GM21381 (cell line): ENCODE measurements around the gene EPHB1.
"Not testable (repeated sequence)": the region's sequence is repeated elsewhere in the genome, so short reads cannot be mapped to it uniquely, and the experiment has no call there.

Experiments
- ATAC-seq: cut with Tn5 transposase; IDR thresholded peaks from one replicate; pipeline ENCODE4 v1.9.1; 2021; ENCODE audit warnings: mild to moderate bottlenecking, moderate library complexity; ENCODE audit not compliant: unreplicated experiment

EPHB1 gene

DNA sequence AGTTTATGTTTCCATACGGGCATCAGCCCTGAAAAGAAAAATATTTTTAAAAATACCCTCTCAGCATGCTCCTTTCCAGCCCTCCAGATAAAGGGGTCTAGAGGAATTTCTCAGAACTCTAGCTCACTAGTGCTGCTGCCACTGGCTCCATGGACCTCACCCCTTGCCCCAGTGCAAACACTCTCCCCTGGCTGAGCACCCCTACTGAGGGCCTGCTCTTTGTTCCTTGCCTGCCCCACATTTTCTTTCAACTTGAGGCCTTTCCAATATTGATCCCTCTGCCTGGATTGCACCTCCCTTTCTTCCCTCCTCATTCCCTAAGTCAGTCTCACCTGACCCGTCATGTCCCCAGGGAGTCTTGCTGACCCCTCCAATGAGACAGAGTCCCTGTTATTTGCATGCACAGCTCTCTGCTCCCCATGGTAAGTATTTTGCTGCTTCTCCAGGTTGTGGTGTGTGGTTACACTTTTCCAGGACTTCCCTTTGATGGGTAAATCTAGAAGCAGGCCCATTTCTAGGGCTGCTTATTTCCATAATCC is 196.5 kb downstream of the EPHB1 start:
- no peak for ATAC-seq

DNA sequence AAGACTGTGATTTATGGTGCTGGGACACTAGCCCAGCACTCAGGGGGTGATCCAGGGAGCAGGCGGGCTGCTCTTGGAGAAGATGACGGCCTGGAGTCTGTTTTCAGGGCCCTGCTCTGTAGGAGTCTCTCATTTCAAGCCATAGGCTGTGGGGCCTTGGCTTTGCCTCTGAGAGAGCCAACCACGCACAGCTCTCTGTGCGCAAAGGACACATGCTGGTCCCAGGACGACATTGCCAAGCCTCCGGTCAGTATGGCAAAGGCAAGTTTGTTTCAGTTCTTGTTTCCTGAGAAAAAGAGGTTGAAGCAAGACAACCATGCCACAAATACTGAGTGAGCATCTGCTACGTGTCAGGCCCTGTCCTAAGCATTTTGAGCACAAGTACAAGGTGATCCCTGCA is 197.1 kb downstream of the EPHB1 start:
- ATAC-seq, result no peak

DNA sequence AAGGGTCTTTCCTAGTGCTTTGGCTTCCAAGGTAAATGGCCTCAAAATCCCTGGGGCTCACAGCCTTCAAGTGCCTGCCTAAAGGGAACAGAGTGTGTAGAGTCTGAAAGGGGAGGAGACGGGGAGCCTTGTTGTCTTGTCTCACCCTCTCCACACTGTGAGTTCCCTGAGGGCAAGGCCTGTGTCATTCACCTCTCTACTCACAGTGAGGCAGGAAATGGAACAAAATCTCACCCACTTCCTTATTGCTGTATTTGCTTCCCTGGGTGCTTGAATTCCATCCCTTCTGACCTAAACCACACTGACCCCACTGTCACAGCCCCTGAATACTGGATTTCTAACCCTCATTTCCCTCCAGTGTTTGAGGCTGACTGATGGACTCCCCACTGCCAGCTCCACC is 197.5 kb downstream of the EPHB1 start:
- ATAC-seq, result no peak

DNA sequence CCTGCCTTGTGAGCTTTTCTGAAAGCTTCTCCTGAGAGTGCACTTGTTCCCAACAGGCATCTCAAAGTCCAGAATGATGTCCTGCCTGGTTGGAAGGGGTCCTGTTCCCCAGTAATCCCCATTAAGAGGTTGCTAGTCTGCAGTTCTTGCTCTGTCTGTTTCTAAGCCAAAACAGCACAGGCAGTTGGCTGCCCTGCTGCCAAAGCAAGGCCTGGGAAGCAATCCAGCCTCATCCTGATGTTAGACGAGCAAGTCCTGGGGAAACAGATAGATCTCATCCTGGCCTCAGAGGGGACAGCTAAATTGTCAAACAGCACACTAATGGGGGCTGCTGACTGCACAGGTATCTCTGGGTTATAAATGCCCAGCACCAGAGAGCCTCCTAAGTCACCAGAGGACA is 198.0 kb downstream of the EPHB1 start:
- ATAC-seq, result no peak

DNA sequence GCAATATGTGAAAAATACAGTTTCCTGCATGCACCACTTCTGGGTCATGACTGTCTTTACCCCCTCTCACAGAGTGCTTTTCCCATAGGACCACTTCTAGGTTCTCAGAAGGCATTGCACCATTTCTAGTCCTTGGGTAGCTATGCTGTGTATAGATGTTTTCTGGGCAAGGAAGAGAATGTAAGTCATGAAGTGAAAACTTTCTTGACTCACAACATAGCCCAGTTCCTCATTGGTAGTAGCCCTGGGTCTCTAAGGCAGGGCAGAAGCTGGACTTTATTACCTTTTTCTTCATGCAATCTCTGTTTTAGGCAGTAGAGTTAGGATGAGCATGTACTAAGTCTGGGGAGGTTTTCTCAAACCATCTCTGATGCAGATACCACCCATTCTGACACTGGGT is 203.1 kb downstream of the EPHB1 start:
- ATAC-seq, result no peak

DNA sequence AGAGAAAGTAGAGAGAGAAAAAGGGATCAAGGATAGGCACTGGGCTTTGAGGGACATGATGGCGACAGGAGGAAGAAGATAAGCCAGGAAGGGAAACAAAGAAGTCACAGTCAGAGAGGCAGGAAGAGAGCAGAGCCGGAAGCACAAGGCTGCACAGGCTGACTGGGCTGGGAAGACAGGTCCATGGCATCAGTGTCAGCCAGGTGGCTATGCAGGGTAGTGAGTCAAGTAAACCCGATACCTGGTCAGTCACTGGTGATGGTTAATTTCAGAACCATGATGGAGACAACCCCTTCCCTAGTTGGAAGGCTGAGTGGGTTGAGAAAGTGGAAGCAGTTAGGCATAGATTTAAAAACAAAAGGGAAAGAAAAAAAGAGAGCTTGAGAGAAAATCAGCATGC is 203.8 kb downstream of the EPHB1 start:
- ATAC-seq, result no peak

DNA sequence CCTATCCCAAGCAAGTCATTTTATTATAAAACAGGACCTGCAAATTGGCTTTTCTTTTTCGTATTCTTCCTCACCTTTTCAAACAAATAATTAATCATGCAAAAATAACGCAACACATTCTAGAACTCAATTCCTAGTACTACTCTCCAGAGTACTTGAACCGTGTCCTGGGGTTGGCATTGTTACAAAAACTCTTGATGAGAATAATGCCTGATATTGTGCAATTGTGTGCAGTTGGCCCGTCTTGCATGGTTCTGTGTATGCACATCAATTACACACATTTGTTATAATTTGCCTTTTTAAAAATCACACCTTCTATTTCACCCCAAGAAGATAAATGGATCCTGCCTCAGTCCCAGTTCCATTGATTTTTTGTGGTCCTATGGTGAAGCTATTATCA is 205.4 kb downstream of the EPHB1 start:
- no peak for ATAC-seq

DNA sequence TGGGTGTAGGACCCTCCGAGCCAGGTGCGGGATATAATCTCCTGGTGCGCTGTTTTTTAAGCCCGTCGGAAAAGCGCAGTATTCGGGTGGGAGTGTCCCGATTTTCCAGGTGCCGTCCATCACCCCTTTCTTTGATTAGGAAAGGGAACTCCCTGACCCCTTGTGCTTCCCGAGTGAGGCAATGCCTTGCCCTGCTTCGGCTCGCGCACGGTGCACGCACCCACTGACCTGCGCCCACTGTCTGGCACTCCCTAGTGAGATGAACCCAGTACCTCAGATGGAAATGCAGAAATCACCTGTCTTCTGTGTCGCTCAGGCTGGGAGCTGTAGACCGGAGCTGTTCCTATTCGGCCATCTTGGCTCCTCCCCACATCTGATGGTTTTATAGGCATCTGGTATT is 210.6 kb downstream of the EPHB1 start:
- not testable (repeated sequence) for ATAC-seq

DNA sequence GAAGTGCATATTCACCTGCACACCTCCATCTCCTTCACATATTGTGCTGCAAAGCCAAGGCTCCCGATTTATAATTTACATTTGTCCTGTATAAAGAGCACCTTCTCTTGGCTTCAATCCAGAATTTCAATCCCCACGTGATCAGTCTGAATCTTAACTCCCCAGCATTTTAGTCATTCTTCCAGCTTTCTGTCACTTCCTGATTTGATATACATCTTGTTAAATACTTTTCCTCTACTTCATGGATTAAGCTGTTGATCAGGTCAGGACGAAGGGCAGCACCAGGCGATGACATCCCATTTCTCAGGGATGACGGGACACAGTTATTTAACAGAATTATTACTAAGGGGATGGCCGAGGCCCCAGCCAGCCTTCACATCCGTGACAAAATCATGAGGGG is 212.5 kb downstream of the EPHB1 start:
- no peak for ATAC-seq

DNA sequence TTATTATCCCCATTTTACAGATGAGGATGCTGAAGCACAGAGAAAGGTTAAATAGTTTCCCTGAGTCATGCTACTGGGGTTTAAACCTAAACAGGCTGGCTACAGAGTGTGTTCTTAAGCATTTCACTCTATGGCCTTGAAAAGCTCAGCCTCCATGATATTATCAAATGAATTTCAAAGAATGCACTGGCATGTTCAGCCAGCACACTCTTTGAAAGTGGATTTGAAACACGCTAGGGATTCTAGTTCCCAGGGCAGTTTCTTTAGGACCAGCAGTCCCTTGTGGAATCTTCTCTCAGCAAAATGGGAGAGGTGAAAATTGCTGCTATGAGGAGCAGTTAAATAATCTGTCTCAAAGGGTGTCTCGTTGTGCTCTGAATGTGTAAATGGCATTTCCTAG is 213.3 kb downstream of the EPHB1 start:
- no peak for ATAC-seq

DNA sequence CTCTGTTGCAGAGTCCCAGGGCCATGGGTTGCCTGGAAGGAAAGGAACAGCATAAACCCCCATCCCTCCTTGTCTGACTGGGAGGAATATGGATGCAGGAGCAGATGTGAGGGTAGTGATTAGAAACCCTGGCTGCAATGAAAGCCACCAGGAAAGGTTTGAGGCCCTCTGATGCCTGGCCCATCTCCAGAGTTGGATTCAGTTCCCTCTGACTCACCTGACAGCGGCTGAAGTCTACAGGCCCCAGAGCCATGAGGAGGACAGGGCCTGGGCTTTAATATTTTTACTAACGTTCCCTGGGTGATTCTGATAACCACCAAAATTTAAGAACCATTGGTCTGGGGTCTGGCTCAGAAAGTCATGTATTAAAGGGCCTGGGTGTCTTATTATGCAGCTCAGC is 214.0 kb downstream of the EPHB1 start:
- no peak for ATAC-seq

DNA sequence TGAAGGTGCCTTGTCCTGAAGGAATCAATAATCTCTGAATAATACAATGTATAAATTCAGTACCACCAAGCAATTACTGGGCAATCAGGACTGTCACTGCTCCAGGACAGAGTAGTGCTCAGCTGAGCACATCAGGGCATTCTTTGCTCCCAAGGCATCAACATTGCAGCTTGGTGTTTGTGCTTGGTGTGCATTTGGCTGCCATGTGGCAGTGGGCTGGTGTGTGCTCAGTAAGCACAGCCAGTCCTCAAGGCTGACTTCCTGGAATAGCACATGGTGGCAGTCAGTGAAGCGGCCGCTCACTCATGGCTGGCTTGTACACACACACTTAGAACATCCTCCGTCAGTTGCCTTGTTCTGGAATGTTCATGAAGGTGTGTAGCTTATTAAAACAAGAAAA is 217.0 kb downstream of the EPHB1 start:
- no peak for ATAC-seq

DNA sequence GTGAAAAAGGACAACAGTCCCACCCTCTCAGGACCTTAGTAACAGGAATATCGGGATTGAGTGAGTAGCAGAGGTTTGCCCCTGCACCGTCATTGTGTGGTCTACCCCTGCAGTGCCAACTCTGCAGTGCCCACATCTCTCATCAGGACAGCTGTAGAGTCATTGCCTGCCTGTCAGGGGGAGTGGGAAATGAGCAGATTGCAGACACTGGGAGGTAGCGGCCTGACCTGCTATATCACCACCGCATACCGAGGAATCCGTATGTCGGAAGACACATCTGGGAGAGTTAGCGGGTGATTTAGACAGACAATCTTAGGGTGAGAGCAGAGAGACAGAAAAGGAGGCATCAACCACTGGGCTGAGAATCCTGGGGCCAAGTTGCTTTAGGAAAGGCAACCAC is 218.1 kb downstream of the EPHB1 start:
- no peak for ATAC-seq

DNA sequence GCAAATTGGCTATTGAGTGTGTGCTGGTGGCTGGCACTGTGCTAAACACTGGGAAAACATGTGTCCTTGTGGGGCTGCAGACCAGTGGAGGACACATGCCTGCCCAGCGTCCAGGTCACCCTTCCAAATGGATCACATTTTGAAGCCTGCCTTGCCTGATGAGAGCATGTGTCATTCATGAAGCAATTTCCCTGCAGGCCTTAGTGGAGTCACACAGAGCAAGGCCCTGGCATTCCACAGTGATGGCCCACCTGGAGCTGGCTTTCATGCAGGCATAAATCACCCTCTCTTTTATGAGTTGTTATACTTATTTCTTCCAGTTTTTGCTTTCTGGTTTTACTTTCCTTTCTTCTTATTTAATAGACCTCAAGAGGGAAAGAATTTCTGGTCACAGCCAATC is 219.5 kb downstream of the EPHB1 start:
- no peak for ATAC-seq

DNA sequence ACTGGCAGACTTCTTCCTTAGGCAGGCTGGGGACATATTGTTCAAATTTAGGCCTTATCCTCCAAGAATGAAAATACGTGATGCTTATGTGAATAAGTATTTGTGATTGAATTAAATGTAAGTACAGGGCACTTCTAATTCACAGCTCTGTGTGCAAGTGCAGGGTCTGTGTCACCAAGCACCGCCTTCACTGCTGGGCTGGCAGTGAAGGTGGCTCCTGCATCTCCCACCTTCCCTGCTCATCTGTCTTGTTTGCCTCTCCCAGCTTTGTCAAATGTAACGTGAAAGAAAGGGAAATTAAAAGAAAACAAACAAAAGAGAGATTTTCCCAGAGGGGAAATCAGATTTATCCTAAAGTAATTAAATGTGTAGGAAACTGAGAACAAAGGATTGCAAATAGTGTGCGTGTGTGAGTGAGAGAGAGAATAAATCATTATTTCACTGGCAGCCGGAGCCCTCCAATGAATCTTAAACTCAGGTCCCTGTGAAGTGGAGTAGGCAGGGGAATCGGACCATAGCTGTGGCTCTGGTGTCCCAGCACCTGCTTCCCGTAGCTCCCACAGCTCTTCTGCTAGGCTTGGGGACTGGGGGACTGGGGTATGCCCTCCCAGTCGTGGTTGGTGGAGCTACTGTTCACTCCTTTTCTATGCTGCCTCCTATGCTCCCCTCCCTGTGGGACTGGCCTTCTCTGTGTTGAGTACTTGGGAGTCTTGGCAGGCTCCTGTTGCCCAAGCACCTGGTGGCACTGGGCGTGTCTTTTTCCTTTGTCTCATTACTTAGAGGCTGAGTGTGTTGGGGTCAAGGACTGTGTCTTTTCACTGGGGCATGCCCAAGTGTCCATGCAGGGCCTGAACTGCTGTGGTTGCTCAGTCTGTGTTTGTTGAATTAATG is 222.2 kb downstream of the EPHB1 start:
- ATAC-seq, result no peak

DNA sequence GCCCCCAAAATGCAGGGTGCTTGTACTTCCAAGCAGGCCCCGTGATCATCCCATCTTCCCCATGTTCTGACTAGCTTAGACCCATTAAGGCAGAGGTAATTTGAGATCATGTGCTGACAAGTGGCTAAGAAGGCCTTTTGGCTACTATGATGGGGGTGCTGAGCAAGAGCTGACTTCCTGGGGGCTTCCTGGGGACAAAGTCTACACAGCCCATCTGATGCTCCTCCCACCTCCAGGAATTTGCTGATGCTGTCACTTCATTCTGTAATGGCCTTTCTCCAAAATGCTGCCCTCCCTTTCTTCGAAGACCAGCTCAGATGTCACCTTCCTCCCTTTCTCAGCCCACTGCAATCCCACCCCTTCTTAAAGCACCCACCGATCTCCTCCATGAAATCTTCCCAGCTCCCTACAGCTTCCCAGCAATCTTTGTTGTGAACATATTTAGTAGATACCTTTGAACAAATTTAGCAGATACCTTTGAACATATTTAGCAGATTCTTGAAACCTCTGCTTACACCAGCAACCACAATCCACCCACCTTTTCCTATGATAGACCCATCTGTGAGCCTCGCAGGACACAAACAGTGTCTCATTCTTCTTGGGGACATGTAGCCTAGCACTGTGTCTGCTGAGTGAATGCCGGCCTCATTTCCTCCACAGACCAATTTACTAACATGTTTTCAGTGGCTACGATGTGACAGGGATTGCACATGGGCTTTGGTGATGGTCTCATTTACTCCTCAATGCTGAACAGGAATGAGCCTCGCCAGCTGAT is 223.3 kb downstream of the EPHB1 start:
- peak; percentile 67 for ATAC-seq

DNA sequence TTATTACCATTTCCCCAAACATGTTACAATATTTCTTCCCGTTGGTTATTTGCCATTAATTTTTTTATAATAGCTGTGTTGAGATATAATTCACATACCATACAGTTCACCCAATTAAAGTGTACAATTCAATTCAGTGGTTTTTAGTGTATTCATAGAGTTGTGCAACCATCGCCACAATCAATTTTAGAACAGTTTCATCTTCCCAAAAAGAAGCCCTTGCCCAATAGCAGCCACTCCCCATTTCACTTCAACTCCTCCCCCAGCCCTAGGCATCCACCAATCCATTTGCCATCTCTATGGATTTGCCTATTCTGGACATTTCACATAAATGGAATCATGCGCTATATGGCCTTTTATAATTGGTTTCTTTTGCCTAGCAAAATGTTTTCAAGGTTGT is 225.1 kb downstream of the EPHB1 start:
- ATAC-seq, result no peak

DNA sequence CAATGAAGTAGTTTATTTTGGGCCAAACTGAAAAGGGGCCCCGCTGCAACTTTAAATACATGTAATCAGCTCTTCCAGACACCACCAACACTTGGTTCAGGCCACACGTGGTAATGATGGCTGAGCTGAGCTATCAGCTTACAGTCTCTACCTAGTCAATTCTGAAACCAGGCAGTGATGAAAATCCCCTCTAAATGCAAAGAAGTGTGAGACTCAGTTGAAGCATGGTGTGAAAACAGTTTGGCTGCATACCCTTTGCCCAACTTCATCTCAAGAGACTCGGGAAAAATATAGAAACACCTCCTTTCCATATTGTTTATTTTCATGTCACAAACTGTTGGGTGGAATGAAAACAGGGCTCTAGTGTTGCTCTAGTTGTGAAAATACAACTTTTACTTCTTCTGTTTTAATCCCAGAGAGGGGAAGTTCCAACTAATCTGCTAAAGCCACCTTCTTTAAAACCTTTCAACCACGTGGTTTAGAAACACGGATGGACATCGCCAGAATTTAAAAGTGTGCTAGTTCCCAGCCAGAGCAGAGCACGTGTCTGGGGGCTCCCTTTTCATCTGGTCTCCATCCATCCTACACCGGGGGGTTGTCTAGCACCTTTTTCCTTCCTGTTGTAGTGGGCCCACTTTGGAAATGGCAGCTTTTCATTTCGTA is 229.1 kb downstream of the EPHB1 start:
- ATAC-seq, result peak; percentile 82

DNA sequence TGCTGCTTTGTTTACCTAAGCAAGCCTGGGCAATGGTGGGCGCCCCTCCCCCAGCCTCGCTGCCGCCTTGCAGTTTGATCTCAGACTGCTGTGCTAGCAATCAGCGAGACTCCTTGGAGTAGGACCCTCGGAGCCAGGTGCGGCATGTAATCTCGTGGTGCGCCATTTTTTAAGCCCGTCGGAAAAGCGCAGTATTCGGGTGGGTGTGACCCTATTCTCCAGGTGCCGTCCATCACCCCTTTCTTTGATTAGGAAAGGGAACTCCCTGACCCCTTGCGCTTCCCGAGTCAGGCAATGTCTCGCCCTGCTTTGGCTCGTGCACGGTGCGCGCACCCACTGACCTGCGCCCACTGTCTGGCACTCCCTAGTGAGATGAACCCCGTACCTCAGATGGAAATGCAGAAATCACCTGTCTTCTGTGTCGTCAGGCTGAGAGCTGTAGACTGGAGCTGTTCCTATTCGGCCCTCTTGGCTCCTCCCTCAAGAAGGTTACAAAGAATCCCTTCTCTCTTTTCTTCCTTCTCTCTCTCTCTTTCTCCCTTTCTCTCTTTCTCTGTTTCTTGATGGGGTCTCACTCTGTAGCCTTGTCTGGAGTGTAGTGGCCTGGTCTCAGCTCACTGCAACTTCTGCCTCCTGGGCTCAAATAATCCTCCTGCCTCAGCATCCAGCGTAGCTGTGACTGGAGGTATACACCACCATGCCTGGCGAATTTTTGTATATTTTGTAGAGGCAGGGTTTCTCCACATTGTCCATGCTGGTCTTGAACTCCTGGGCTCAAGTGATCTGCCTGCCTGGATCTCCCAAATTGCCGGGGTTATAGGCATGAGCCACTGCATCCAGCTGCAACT is 235.9 kb downstream of the EPHB1 start:
- not testable (repeated sequence) for ATAC-seq

DNA sequence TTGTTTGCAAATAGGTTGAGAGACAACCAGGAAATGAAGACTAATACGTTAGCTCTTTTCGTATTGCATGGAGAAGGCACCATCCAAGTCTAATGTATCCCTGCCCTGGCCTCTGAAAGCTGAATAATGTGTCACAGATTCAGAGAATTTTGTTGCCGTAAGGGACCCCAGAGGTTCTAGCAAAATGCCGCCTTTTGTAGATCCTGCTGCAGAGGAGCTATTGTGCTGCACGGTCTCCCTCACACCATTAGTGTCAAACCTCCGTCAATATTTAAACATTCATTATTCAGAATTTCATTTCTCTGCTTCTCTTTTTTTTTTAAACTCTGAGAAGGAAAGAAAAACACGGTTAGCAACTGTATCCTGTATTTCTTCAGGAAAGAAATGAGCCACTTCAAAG is 238.7 kb downstream of the EPHB1 start:
- ATAC-seq, result no peak
